ENCODE data around the gene RNF6. TPM values are rescaled to one million over a fixed set of nuclear protein-coding genes. Genes with fewer than 3 reads are reported as not detected.
A peak's percentile ranks its signal among the peaks of the same experiment; 100 is the strongest.

RNF6 gene
- total RNA-seq, 1 experiment from 2014 or later, result 34.0 TPM

- no peak overlapping the region for H3K4me3 ChIP-seq (ENCODE audit: low read length)
- no TSS peak for BruUV-seq (replicated peaks)
- no peak overlapping the region for H3K4me2 ChIP-seq (ENCODE audit: low read length)
- CTCF ChIA-PET, result no interaction called here
- no peaks in the 10 kb centered on the region for H3K36me3 ChIP-seq (ENCODE audit: low read depth, low read length)
- POLR2A ChIA-PET (ENCODE audit: unreplicated experiment), result no interaction called here
- no peaks in the 10 kb centered on the region for H3K4me1 ChIP-seq (ENCODE audit: insufficient read depth, low read length)
- ATAC-seq, result no peak
- no peaks in the 10 kb centered on the region for H3K9me2 ChIP-seq (replicated peaks; ENCODE audit: low read length)
- H3K9ac ChIP-seq (ENCODE audit: low read length), result no peak overlapping the region
- no peaks in the 10 kb centered on the region for H3F3A ChIP-seq (ENCODE audit: low read length, unreplicated experiment)
- no peaks in the 10 kb centered on the region for H3K79me2 ChIP-seq (ENCODE audit: low read length)
- intact Hi-C loops (cut with micrococcal nuclease), result no loop called here
- no peaks in the 10 kb centered on the region for H3K27me3 ChIP-seq (ENCODE audit: low read length)
- no peaks in the 10 kb centered on the region for H4K20me1 ChIP-seq (ENCODE audit: low read length)
- DNase-seq, result no peak
- TF ChIP-seq EZH2 (IDR thresholded peaks at IDR 0.05; ENCODE audit: low read length, unreplicated experiment) (no peak), CTCF (conservative IDR thresholded peaks at IDR 0.05; ENCODE audit: low read depth, low read length) (no peak), EZH2phosphoT487 (IDR thresholded peaks at IDR 0.05; ENCODE audit: borderline replicate concordance, low read length) (no peak)
- no peak overlapping the region for H2AFZ ChIP-seq (ENCODE audit: low read length)
- no peaks in the 10 kb centered on the region for H3K9me3 ChIP-seq (ENCODE audit: low read length)
- H3K27ac ChIP-seq (ENCODE audit: low read length), result no peak overlapping the region
Measured at GRCh38 chr13:26228096-26228495, 6.0 kb upstream of the RNF6 start.

GRCh38 chr13:26227166-26227971 lies 5.3 kb upstream of the RNF6 start:
- Histone ChIP-seq H3K79me2 (ENCODE audit: low read length) (no peaks in the 10 kb centered on the region), H3K27me3 (ENCODE audit: low read length) (no peaks in the 10 kb centered on the region), H3K4me3 (ENCODE audit: low read length) (no peak overlapping the region), H3K4me2 (ENCODE audit: low read length) (no peak overlapping the region), H3K9me3 (ENCODE audit: low read length) (no peaks in the 10 kb centered on the region), H3K36me3 (ENCODE audit: low read depth, low read length) (no peaks in the 10 kb centered on the region), H2AFZ (ENCODE audit: low read length) (no peak overlapping the region), H3K9ac (ENCODE audit: low read length) (no peak overlapping the region), H3F3A (ENCODE audit: low read length, unreplicated experiment) (no peaks in the 10 kb centered on the region), H3K27ac (ENCODE audit: low read length) (no peak overlapping the region), H4K20me1 (ENCODE audit: low read length) (no peaks in the 10 kb centered on the region), H3K9me2 (replicated peaks; ENCODE audit: low read length) (no peaks in the 10 kb centered on the region), H3K4me1 (ENCODE audit: insufficient read depth, low read length) (0 out of 2 replicates have a peak, but pooled peaks cover 6% of the 10 kb centered on the region)
- ATAC-seq (no peak), DNase-seq (peak; percentile 23)
- POLR2A ChIA-PET (ENCODE audit: unreplicated experiment), result no interaction called here
- intact Hi-C loops (cut with micrococcal nuclease), result no loop called here
- no TSS peak for BruUV-seq (replicated peaks)
- CTCF ChIA-PET, result no interaction called here
- TF ChIP-seq EZH2 (IDR thresholded peaks at IDR 0.05; ENCODE audit: low read length, unreplicated experiment) (no peak), EZH2phosphoT487 (IDR thresholded peaks at IDR 0.05; ENCODE audit: borderline replicate concordance, low read length) (no peak), CTCF (conservative IDR thresholded peaks at IDR 0.05; ENCODE audit: low read depth, low read length) (no peak)

DNA sequence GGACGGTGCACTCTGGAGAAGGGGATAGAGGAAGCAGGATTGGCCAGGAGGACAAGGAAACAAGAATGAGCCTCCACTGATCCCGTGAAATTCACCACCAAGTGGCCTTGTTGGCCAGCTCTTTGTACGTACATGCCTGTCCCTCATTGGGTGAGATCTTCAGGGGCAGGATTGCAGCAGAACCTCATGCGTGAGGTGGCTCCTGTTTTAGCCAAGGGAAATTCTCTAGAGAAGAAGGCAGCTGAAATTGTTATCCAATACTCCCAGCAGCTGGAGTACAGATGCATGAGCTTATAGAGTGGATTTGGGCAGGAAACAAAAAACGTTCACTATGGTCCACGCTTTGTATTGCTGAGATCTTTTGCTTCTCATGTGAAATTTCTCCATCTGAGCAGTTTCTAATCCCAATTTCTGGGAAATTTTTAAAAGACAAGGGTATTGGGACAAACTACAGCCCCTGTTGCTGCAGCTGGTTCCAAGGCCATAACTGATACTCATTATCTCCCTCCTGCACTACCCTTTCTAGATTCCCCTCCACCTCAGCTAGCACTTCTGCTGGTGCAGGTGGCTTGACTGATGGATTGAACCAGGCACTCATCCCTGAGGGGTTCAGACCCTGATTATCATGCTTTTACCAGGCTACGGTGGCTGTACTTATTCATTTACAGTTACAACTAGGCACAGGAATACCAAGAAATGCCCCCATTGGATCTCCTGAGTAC lies 3.9 kb upstream of the RNF6 start:
- Histone ChIP-seq H3F3A (ENCODE audit: low read length, unreplicated experiment) (no peaks in the 10 kb centered on the region), H3K9me3 (ENCODE audit: low read length) (no peaks in the 10 kb centered on the region), H4K20me1 (ENCODE audit: low read length) (peaks cover under 1% of the 10 kb centered on the region; the same call in 1 of the 2 replicates), H3K9ac (ENCODE audit: low read length) (no peak overlapping the region), H3K9me2 (replicated peaks; ENCODE audit: low read length) (no peaks in the 10 kb centered on the region), H3K27ac (ENCODE audit: low read length) (no peak overlapping the region), H3K27me3 (ENCODE audit: low read length) (no peaks in the 10 kb centered on the region), H3K79me2 (ENCODE audit: low read length) (peaks cover 6% of the 10 kb centered on the region), H3K4me1 (ENCODE audit: insufficient read depth, low read length) (peaks cover 7% of the 10 kb centered on the region; the same call in 1 of the 2 replicates), H3K4me2 (ENCODE audit: low read length) (no peak overlapping the region), H3K4me3 (ENCODE audit: low read length) (no peak overlapping the region), H2AFZ (ENCODE audit: low read length) (no peak overlapping the region), H3K36me3 (ENCODE audit: low read depth, low read length) (no peaks in the 10 kb centered on the region)
- DNase-seq, result no peak
- TF ChIP-seq CTCF (conservative IDR thresholded peaks at IDR 0.05; ENCODE audit: low read depth, low read length) (no peak), EZH2 (IDR thresholded peaks at IDR 0.05; ENCODE audit: low read length, unreplicated experiment) (no peak), EZH2phosphoT487 (IDR thresholded peaks at IDR 0.05; ENCODE audit: borderline replicate concordance, low read length) (no peak)
- intact Hi-C loops (cut with micrococcal nuclease), result no loop called here
- CTCF ChIA-PET, result no interaction called here
- ATAC-seq, result no peak
- POLR2A ChIA-PET (ENCODE audit: unreplicated experiment), result no interaction called here
- no TSS peak for BruUV-seq (replicated peaks)

All from PC-3 (cell line).